HEK293T (cell line): ENCODE data around the gene PFKL.

Source experiments
- CTCF ChIA-PET: fragments of 350-600 bp; formaldehyde crosslinking; extraction: SDS; loops from one replicate; lab custom pipeline; 2021; ENCODE audit warnings: antibody characterized with exemption, inconsistent platforms; lab: Yijun Ruan, JAX
- POLR2A ChIA-PET: fragments of 350-600 bp; formaldehyde crosslinking; extraction: SDS; loops from one replicate; lab custom pipeline; 2020; ENCODE audit warnings: antibody characterized with exemption, inconsistent platforms; lab: Yijun Ruan, JAX
- DNase-seq: peaks from one replicate; pipeline ENCODE4 v3.0.0; 2012; ENCODE audit warnings: mixed read lengths; ENCODE audit errors: extremely low spot score
- ARNT ChIP-seq: fragments of 450-650 bp; IDR thresholded peaks from 2 replicates; pipeline ENCODE4 v1.6.1; 2017; ENCODE audit warnings: mild to moderate bottlenecking
- BHLHE40 ChIP-seq: fragments of 450-650 bp; IDR thresholded peaks from 2 replicates; pipeline ENCODE4 v1.6.1; 2016; ENCODE audit warnings: mild to moderate bottlenecking, moderate library complexity, borderline replicate concordance
- CTBP1 ChIP-seq: fragments of 450-650 bp; IDR thresholded peaks from 2 replicates; pipeline ENCODE4 v1.6.1; 2016; ENCODE audit warnings: borderline replicate concordance
- ELF4 ChIP-seq: fragments of 450-650 bp; IDR thresholded peaks from 2 replicates; pipeline ENCODE4 v1.6.1; 2017; ENCODE audit warnings: antibody characterized with exemption
- FOXA1 ChIP-seq: fragments of 450-650 bp; IDR thresholded peaks from 2 replicates; pipeline ENCODE4 v1.6.1; 2016; ENCODE audit warnings: mild to moderate bottlenecking
- FOXK2 ChIP-seq: fragments of 450-650 bp; IDR thresholded peaks from 2 replicates; pipeline ENCODE4 v1.6.1; 2016; ENCODE audit warnings: mild to moderate bottlenecking
- FOXM1 ChIP-seq: fragments of 450-650 bp; IDR thresholded peaks from 2 replicates; pipeline ENCODE4 v1.6.1; 2017; ENCODE audit warnings: mild to moderate bottlenecking, borderline replicate concordance
- HDGF ChIP-seq: fragments of 450-650 bp; IDR thresholded peaks from 2 replicates; pipeline ENCODE4 v1.6.1; 2017; ENCODE audit warnings: antibody characterized with exemption, borderline replicate concordance
- L3MBTL2 ChIP-seq: fragments of 450-650 bp; conservative IDR thresholded peaks from 2 replicates; pipeline ENCODE4 v1.6.1; 2016; ENCODE audit warnings: mild to moderate bottlenecking
- LEF1 ChIP-seq: fragments of 450-650 bp; IDR thresholded peaks from 2 replicates; pipeline ENCODE4 v1.6.1; 2017; ENCODE audit warnings: mild to moderate bottlenecking, borderline replicate concordance
- NFRKB ChIP-seq: fragments of 450-650 bp; IDR thresholded peaks from 2 replicates; pipeline ENCODE4 v1.6.1; 2016; ENCODE audit warnings: mild to moderate bottlenecking, moderate library complexity
- SP1 ChIP-seq: fragments of 450-650 bp; IDR thresholded peaks from 2 replicates; pipeline ENCODE4 v1.6.1; 2017
- SUZ12 ChIP-seq: fragments of 450-650 bp; IDR thresholded peaks from 2 replicates; pipeline ENCODE4 v1.6.1; 2016; ENCODE audit warnings: mild to moderate bottlenecking
- TARDBP ChIP-seq: fragments of 450-650 bp; IDR thresholded peaks from 2 replicates; pipeline ENCODE4 v1.6.1; 2016
- ZNF384 ChIP-seq: fragments of 450-650 bp; IDR thresholded peaks from 2 replicates; pipeline ENCODE4 v1.6.1; 2016
- TF ChIP-seq, protein P1 (sequence below): fragments of 450-650 bp; IDR thresholded peaks from 2 replicates; pipeline ENCODE4 v1.6.1; 2016

The PFKL gene

DNA sequence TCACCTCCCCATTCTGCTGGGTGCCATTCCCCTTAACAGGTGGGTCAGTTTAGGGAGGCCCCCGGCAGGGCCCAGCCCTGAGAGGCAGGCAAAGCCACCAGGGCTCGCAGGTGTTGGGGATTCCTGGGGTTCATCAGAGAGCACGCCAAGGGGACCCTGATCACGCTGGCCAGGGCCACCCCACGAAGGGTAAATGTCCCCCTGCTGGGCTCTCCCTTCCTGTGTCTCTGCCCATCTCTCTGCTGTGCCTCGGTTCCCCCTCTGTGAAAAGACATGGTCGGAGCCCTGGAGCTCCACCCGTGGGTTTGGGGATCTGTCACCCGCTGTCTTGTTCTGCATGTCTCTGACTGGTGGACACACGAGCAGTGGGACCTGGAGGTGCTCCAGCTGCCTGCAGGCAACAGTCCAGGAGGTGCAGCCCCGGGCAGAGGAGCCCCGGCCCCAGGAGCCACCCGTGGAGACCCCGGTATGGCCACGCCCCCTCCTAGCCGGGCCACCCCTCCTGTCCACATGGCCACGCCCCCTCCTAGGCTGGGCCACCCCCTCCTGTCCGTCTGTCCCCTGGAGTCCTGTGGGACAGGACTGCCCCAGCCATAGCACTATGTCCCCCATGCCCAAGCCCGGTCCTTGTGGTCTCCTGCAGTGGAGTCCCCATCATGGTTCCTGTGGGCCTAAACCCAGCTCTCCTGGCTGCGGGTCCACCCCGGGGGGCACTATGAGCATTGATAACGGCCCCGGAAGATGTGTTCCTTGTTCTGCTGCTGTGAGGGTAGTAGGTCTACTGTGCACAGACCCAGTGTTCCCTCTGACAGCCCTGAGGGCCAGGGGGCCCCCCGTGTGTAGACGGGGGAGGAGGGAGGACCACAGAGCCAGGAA lies 7.7 kb upstream of the PFKL start:
- DNase-seq = peak; percentile 59
- ChIA-PET POLR2A (no interaction called here), CTCF (no interaction called here)
- TF ChIP-seq ZNF384 (no peak), SP1 (no peak)

DNA sequence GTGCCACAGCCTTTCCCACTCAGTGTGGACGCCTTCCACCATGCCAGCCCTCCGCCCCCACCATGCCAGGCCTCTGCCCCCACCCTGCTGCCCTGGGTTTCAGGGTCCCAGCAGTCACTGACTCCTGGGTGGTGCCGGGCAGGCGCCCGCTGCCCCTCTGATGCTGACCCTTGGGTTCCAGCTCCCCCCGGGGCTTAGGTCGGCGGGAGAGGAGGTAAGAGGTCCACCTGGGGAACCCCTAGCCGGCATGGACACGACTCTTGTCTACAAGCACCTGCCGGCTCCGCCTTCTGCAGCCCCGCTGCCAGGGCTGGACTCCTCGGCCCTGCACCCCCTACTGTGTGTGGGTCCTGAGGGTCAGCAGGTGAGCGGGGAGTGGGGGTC lies 7.0 kb upstream of the PFKL start:
- CTCF ChIA-PET = no interaction called here
- no peak for DNase-seq

DNA sequence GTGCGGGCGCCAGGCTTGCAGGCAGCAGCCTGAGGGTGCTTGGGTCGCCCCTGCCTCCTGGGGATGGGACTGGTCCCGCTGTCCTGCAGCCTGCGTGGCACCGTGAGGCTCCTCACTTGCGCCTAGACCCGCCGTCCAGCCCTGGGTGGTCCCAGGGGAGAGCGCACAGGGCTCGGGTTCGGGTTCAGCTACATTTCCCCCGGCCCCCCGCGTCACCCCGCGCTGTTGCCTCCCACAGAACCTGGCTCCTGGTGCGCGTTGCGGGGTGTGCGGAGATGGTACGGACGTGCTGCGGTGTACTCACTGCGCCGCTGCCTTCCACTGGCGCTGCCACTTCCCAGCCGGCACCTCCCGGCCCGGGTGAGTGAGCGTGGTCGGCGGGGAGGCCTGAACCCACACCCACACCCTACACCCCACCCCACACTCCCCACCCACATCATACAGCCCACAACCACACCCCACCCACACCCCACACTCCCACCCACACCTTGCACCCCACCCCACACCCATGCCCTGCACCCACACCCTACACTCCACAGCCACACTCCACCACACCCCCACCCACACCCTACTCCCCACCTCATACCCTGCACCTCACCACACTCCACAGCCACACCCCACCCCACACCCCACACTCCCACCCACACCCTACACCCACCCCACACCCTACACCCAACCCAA lies 6.2 kb upstream of the PFKL start:
- ChIA-PET POLR2A (no interaction called here), CTCF (no interaction called here)
- no peak for DNase-seq
- TF ChIP-seq ELF4 (no peak), FOXM1 (no peak), SP1 (no peak), CTBP1 (no peak), ZNF384 (no peak)
- TF ChIP-seq, protein P1, sequence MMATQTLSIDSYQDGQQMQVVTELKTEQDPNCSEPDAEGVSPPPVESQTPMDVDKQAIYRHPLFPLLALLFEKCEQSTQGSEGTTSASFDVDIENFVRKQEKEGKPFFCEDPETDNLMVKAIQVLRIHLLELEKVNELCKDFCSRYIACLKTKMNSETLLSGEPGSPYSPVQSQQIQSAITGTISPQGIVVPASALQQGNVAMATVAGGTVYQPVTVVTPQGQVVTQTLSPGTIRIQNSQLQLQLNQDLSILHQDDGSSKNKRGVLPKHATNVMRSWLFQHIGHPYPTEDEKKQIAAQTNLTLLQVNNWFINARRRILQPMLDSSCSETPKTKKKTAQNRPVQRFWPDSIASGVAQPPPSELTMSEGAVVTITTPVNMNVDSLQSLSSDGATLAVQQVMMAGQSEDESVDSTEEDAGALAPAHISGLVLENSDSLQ = no peak

More for the DNA sequence above, 7.0 kb upstream of the PFKL start:
- TF ChIP-seq ELF4 (no peak), SP1 (no peak), ZNF384 (no peak), ARNT (no peak), CTBP1 (no peak), TARDBP (no peak)
- TF ChIP-seq, protein P1 = no peak
- POLR2A ChIA-PET = no interaction called here

DNA sequence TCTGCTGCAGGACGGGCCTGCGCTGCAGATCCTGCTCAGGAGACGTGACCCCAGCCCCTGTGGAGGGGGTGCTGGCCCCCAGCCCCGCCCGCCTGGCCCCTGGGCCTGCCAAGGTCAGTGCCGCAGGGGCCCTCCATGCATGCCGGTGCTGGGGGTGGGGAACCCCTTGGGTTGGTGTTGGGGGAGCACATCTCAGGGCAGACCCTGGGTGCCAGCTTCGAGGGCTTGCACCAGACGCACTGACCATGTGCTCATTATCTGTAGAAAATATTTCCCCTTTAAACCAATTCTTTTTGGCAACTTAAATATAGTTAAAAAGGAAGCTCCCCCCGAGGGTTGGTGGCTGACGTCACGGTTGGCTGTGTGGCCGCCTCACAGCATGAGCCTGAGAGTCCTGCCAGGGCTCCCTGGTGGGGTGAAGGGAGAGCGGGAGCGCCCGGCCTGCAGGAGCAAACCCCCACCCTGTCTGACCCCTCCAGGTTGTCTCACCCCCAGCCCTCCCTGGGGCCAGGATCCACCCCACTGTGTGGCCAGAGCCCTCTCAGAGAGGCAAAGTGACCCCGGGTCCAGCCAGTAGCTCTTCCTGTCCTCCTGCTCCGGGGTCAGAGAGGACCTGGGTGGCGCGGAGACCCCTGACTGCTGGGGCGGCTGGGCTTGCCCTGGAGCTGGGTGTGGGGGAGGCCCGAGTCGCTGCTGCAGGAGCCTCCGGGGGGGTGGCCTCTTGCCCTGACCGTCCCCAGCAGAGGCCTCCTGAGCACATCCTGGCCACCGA lies 5.3 kb upstream of the PFKL start:
- CTCF ChIA-PET = no interaction called here
- TF ChIP-seq FOXA1 = no peak
- no peak for TF ChIP-seq NFRKB
- TF ChIP-seq ZNF384 = no peak
- DNase-seq = no peak
- POLR2A ChIA-PET = no interaction called here

DNA sequence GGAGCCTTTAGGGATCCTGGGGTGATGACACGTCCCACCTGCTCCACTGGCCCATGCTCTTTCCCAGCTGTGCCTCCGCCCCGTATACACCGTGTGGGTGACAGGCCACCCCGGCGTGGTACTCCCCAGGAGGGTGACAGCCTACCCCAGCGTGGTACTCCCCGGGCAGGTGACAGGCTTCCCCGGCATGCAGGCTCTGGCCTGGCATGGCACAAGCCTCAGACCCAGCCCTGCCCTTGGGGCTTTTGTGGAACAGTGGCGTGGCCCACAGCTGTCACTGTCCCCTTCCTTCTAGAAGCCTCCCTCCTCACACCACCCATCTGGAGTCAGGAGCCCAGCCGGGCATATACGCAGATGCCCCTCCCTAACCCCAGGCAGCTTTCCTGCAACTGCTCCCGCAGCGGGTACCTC lies 4.7 kb upstream of the PFKL start:
- DNase-seq = no peak
- POLR2A ChIA-PET = no interaction called here
- TF ChIP-seq FOXM1 = no peak
- TF ChIP-seq ELF4 = no peak
- TF ChIP-seq, protein P1 = no peak
- CTCF ChIA-PET = no interaction called here

DNA sequence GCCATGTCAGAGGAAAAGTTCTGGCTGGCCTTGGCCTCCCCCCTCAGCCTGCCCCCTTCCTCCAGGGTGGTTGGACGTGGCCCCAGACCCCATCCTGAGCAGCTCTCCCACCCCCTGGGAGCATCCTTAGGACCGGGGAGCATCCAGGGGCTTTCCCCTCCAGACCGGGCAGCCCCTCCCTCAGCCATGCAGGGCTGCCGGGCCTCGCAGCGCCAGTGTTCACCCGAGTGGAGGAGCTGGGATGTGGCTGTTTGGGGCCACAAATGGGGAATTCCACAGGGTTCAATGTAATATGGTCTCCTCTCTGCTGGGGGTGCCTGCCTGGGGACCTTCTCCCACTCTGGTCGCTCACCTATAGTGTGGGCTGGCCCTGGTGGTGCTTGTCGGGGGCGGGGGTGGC lies 4.2 kb upstream of the PFKL start:
- CTCF ChIA-PET = no interaction called here
- no peak for DNase-seq
- TF ChIP-seq HDGF = no peak
- TF ChIP-seq NFRKB = no peak
- TF ChIP-seq, protein P1 = no peak
- no peak for TF ChIP-seq ZNF384
- TF ChIP-seq LEF1 = no peak
- TF ChIP-seq L3MBTL2 = no peak
- no peak for TF ChIP-seq ELF4
- TF ChIP-seq SUZ12 = no peak
- no peak for TF ChIP-seq TARDBP
- TF ChIP-seq FOXA1 = no peak
- no peak for TF ChIP-seq ARNT
- TF ChIP-seq FOXK2 = no peak
- no peak for TF ChIP-seq BHLHE40
- no peak for TF ChIP-seq SP1
- no peak for TF ChIP-seq FOXM1
- POLR2A ChIA-PET = no interaction called here
